Left kidney (tissue), 8 donors: ENCODE results near the gene ARFGEF3. TPM values are rescaled to one million over a fixed set of nuclear protein-coding genes. Genes with fewer than 3 reads are reported as not detected.
"Not testable (repeated sequence)": the region's sequence is repeated elsewhere in the genome, so short reads cannot be mapped to it uniquely, and the experiment has no call there.

Experiments used
- DNase-seq: peaks from one replicate; pipeline ENCODE4 v3.0.0-alpha.2; 2013
- long read RNA-seq, 8 donors: transcript quantifications; one replicate each; lab custom pipeline, GENCODE V29; 2026
- polyA plus RNA-seq: library from polyadenylated mRNA; unstranded; fragments of 120-200 nt; gene quantifications from one replicate; pipeline ENCODE4 v1.2.1, GENCODE V29; 2013; ENCODE audit not compliant: insufficient read length

Gene ARFGEF3, protein sequence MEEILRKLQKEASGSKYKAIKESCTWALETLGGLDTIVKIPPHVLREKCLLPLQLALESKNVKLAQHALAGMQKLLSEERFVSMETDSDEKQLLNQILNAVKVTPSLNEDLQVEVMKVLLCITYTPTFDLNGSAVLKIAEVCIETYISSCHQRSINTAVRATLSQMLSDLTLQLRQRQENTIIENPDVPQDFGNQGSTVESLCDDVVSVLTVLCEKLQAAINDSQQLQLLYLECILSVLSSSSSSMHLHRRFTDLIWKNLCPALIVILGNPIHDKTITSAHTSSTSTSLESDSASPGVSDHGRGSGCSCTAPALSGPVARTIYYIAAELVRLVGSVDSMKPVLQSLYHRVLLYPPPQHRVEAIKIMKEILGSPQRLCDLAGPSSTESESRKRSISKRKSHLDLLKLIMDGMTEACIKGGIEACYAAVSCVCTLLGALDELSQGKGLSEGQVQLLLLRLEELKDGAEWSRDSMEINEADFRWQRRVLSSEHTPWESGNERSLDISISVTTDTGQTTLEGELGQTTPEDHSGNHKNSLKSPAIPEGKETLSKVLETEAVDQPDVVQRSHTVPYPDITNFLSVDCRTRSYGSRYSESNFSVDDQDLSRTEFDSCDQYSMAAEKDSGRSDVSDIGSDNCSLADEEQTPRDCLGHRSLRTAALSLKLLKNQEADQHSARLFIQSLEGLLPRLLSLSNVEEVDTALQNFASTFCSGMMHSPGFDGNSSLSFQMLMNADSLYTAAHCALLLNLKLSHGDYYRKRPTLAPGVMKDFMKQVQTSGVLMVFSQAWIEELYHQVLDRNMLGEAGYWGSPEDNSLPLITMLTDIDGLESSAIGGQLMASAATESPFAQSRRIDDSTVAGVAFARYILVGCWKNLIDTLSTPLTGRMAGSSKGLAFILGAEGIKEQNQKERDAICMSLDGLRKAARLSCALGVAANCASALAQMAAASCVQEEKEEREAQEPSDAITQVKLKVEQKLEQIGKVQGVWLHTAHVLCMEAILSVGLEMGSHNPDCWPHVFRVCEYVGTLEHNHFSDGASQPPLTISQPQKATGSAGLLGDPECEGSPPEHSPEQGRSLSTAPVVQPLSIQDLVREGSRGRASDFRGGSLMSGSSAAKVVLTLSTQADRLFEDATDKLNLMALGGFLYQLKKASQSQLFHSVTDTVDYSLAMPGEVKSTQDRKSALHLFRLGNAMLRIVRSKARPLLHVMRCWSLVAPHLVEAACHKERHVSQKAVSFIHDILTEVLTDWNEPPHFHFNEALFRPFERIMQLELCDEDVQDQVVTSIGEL (N-terminal part only)
- 8.5 TPM for polyA plus RNA-seq
- long read RNA-seq, donor 1 = 0 reads
- long read RNA-seq, donor 2 = 0 reads
- long read RNA-seq, donor 3 = 0 reads
- long read RNA-seq, donor 4 = 0 reads
- long read RNA-seq, donor 5 = 0 reads
- long read RNA-seq, donor 6 = 0 reads
- long read RNA-seq, donor 7 = 0 reads
- long read RNA-seq, donor 8 = 0 reads

DNA sequence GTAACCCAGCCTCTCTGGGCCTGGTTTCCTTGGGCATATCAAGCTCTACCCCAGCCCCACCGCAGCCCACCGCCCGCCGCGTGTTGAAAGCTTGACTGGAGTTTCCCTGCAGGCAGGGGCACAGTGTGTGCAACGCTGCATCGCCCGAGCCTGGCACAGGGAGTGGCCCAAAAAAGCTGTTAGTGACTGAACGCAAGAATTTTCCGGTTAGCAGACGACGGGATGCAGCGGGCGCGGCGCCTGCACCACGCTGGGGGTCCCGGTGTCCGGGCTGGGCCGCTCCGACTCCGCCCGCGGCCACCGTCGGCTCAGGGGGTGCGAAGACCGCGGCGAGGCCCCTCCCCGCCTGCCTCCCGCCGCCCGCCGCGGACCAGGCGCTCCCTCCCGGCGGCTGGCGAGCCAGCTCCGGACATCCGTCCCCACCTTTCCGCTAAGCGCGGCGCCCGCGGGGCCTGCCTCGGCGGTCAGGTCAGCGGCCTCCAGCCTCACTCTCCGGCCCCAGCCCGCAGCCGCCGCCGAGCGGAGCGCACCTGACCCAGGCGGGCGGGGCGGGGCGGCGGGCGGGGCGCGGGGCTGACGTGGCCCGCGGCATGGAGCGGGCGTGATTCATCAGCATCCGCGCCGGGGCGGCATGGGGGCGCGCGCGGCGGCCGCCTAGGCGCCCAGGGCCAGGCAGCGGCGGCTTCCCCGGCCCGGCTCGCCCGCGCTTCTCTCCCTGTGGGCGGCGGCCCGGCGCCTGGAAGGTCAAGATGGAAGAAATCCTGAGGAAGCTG is at the start of gene ARFGEF3:
Gene ARFGEF3, plus strand, starts transcription at position 602 of the 773 bp plus-strand sequence. Its CDS starts 148 bp downstream, at position 750.
- DNase-seq = peak; percentile 37

DNA sequence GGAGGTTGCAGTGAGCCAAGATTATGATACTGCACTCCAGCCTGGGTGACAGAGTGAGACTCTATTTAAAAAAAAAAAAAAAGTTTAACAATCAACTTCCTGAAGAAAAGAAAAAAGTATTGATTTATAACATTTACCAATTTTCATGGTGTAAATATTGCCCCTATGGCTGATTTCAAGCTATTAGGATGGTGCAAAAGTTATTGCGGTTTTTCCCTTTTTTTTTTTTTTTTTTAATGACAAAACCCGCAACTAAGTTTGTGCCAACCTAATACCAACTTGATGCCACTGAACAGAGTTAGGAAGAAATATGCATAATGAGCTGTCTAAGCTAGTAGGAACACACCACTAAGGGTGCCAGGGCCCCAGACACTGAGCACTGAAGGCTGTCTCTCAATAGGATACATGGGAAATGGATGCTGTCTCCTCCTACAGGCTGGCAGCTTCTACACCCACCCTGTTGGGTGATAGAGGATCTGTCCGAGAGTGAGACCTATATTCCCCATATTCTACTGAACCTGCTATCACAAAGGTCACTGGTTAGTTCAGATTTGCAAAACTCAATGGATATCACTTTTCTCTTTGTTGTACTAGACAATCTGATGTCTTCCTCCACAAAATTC is 48.0 kb upstream of the ARFGEF3 start:
- no peak for DNase-seq

DNA sequence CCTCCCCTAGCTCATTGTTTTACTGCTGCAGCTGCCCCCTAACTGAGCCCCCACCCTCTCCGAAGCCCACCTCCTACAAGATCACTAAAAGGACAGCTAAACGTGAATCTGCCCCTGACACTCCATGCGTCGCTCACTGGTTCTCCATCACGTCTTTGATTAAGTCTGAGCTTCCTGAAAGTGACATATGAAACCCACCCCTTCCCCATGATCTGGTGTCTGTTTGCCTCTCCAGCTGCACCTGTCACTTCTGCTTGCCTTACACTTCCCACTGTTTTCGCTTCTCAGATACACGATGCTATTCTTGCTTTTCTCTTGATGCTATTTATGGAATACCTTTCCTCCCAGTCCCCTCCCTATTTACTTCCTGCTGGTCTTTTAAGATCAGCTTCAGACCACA is 46.5 kb upstream of the ARFGEF3 start:
- no peak for DNase-seq

DNA sequence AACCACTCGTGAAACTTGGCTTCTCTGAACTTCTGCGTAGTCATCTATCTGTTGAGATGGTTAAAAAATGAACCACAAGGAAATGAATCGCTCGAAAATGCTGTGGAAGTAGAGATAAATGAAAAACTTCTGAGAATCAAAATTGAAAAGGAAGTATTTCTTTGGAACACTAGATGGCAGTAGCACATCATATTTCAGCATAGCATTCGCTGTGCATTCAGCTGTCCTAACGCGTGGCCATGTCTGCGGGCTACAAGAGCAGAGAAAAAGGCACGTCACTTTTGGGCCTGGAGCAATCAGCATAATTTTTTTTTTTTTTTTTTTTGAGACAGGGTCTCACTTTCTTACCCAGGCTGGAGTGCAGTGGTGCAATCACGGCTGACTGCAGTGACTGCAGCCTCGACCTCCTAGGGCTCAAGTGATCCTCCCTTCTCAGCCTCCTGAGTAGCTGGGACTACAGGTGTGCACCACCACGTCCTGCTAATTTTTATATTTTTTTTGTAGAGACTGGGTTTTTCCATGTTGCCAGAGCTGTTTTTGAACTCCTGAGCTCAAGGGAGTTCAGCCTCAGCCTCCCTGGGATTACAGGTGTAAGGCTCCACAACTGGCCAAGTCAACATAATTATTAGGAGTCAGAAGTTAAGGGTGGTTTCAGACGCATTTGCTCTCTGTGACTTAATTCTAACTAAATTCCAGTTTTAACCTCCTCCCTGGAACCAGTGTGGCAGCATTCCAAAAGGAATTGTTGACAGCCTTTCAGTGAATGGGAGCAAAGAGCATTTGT is 45.7 kb upstream of the ARFGEF3 start:
- peak; percentile 68 for DNase-seq

DNA sequence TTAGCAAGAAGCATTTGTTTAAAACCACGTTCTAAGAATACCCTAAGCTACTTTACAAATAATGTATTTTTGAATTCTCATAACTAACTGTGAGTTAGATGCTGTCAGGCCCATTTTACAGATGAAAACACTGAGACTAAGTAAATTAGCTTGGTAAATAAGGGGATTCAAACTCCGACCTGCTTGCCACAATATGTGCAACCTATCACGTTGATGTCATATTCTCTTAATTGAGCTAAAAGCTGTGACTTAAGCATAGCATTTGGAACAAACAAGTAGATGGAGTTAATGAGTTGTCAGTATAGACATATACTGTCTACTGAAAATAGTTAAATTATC is 45.1 kb upstream of the ARFGEF3 start:
- DNase-seq = no peak

DNA sequence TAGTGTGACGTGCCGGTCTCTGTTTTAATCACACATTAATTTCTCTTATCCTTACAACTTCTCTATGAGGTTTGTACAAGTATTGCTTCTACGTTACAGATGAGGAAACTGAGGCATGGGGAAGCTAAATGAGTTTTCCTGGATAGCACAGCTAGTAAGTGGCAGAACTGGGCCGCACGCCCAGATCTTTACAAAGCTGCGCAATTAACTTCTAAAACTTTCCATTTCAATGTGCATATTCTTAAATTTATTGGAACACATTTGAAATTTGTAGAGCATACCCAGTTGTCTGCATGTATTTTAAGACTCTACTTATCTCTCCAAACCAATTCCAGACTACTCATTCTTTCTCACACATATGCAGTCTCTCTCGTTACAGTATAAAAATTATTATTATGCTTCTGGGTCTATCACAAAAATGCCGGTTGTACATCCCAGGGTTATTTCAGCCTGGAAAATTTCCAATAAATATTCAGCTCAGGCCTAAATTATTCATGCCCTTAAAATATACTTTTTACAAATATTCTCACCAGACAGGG is 44.3 kb upstream of the ARFGEF3 start:
- DNase-seq = no peak

DNA sequence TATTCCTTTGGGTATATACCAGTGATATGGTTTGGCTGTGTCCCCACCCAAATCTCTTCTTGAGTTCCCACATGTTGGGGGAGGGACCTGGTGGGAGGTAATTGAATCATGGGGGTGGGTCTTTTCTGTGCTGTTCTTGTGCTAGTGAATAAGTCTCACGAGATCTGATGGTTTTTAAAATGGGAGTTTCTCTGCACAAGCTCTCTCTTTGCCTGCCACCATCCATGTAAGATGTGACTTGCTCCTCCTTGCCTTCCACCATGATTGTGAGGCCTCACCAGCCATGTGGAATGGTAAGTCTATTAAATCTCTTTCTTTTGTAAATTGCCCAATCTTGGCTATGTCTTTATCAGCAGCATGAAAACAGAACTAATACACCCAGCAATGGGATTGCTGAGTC is 42.5 kb upstream of the ARFGEF3 start:
- DNase-seq = not testable (repeated sequence)

DNA sequence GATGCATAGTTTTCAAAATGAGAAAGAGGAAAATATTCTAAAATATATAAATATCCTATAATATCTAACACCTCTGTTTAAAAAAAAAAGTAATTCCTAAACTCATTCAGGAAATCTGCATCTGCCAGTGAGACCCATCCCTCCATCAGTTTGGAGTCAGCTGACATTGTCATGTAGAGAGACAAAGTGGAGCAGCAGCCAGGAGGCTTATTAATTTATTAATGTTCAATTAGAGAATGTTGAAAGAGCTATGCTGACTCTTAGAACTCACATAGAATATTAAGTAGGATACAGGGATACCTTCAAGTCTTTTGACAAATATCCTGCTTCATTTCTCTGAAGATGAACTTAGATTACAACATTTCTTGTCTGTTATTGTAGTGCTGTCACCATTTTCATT is 41.8 kb upstream of the ARFGEF3 start:
- no peak for DNase-seq

DNA sequence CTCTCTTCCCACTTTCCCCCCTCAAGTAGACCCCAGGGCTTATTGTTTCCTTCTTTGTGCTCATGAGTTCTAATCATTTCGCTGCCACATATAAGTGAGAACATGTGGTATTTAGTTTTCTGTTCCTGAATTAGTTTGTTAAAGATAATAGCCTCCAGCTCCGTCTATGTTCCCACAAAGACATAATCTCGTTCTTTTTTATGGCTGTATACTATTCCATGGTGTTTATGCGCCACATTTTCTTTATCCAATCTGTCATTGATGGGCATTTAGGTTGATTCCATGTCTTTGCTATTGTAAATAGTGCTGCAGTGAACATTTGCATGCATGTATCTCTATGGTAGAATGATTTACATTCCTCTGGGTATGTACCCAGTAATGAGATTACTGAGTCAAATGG is 37.6 kb upstream of the ARFGEF3 start:
- DNase-seq = no peak

DNA sequence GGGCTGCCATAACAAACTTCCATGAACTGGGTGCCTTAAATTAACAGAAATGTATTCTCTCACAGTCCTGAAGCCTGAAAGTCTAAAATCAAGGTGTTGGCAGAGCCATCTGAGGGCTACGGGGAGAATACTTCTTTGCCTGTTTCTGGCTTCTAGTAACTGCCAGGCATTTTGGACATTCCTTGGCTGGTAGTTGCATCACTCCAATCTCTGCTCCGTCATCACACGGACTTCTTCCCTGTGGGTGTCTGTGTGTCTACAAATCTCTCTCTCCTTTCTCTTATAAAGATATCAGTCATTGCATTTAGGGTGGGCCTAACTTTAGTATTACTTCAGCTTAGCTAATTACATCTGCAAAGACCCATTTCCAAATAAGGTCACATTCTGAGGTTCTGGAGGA is 33.6 kb upstream of the ARFGEF3 start:
- no peak for DNase-seq

DNA sequence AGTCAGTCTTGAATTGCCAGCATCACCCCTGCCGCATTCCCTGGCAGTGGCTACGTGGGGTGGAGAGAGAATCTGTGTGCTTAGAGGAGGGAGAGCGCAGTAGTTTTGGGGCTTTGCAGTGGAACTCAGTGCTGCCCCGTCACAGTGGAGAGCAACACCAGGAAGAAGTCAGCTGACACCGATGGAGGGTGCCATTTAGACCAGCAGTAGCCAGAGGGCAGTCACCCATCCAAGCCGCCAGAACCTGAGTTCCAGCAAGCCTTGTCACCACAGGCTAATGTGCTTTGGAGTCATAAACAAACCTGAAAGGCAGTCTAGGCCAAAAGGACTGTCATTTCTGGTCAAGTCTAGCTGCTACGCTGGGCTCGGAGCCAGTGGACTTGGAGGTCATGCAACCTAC is 32.5 kb upstream of the ARFGEF3 start:
- DNase-seq = no peak

DNA sequence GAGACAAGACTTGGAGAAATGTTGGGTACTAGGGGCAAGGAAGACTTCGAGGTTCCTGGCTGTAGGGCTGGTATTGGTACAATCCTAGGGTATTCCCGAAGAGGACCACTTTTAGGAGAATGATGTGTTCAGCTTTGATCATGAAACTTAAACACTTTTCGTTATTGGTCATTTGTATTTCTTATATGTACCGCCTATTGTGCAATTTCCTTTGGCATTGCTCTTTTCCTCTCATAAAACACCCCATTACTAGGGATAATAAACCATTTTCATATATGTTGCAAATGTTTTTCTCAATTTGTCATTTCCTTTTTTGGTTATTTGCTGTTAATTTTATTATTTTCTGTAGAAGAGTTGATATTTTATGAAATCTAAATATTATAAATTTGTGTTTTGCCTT is 18.9 kb upstream of the ARFGEF3 start:
- no peak for DNase-seq

DNA sequence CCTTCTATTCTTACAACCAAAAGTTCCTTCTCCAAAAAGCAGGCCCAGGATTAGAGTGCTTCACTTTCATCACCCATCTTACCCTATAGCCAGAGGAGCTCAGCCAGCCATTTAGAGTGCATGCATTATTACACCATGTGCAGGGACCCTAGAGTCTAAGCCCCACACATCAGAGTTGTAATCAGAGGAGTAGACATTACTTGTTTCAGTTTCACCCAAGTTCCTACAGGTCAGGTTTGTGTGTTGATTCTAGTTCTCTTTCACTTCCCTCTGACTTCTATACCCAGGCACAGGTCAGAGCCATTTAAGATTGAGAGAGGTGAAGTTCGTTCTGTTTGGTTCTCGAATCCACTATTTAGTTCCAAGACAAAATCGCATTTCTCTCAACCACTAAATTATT is 16.3 kb upstream of the ARFGEF3 start:
- DNase-seq = no peak

DNA sequence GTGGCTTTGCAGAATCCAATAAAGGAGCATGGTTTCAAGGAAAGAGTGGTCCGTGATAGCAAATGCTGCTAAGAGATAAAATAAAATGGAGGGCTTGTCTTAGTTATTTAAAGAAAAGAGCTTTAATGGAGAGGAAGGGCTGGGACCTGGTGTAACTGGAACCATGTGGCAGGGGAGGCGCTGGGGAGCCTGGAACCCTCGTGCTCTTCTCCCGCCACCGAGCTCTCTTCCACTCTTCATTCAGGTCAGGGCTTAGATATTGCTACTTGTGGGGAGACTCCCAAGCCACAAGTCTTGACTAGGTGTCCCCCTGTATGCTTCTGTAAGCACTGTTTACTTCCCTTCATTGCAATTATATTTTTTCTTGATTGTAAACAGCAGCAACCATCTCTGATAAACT is 15.2 kb upstream of the ARFGEF3 start:
- no peak for DNase-seq

DNA sequence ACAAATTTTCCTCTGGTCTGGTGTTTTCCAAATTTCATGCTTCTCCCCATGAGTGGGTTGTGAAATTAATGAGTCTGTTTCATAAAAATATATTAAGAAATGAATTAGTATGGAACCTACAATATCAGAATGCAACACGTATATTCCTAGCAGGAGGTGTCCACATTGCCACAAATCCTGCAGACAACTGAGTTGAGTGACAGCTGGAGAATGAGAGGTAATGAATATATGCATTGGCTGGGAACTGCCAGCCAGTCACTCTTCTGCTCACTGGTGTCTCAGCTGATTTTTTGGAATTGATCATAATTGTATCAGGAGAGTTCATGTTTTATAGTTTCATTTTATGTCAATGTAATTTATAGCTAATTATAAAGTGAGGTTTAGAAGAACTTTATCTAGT is 6.3 kb upstream of the ARFGEF3 start:
- no peak for DNase-seq

DNA sequence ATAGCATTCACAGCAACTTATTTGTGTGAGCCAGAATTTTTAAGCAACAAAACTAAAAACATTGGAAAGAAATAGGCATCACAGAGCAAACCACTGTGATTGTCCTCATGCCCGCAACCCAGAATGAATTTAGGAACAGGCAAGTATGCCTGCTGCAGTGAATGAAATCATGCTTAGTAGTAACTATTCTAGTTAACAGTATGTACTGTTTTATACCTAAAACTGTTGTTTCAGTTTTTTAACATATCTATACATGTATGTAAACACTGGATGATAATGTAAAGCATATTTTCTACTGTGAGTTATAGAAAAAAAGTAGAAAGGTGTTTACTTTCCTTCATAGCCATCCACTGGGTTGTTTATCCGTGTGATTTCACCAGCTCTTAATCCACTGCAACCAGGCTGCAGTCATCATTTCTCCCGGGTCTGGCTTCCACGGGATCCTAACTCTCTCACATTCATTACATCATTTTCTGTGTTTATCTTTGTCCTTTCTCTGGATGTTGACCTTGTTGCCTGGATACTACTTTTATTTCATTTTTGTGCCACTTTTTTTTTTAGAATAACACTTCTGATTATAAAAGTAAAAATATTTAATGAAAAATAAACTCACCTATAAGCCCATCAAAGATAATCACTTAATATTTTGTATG is 3.6 kb upstream of the ARFGEF3 start:
- no peak for DNase-seq

DNA sequence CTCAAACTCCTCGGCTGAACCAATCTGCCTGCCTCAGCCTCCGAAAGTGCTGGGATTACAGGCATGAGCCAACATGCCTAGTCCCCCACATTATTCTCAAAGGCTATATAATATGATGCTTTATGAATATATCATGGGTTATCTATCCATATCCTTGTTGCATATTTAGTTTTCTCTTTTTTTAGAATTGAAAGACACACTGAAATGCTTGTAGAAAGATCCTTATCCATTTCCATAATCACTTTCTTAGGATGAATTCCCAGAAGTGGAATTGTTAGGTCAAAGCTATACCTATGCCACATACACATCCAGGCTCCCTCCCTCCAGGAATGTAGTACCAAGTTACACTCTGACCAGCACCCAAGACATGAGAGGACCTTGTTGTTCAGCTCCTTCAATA is 2.5 kb upstream of the ARFGEF3 start:
- DNase-seq = no peak

DNA sequence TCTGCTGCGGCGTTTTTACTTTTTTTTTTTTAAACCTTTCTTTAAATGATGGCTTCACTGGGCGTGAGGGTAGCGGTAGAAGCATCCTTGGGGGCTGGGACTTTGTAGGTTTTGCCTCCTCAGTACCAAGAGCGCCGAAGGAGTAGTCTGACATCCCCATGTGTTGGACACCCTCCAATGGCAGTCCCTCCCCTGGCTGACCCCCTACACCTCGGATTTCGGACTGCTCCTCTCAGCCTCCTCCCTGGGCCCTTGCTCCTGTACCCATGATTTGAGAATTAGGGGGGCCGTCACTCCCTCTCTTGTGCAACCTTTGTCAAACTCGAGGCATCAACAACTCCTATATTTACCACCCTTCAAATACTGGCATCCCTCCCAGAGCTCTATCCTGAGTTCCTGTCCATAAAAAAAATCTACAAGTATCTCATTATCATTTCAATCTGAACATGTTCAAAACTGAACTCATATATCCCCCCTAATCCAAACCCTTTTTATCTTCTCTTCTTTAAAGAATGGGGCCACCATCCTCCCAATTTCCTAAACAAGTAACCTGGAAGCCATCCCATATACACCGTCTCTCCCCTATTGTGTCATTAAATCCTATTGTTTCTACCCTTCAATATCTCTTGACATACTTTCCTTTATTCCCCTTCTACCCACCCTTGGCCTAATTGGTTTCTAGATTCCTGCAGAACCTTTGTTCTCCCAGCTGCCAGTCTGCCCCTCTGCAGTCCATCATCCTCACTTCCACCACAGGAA is 1.2 kb upstream of the ARFGEF3 start:
- no peak for DNase-seq

DNA sequence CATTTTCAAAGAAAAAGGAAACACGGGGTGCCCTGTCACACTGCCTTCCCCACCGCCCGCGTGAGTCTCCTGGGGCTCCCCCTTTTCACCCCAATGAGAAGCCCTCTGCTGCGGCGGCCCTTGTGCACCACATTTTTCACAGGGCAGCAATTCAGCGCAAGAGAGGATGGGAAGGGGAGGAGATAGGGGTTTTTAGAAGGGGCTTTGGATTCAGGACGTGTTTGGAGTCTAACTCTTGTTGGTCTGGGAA is 726 bp upstream of the ARFGEF3 start:
- DNase-seq = no peak
